Activated effector memory CD4-positive, alpha-beta T cell treated with anti-CD3 and anti-CD28 coated beads, Interleukin-2, amount 50 U/mL, for 16 hours (primary cell): ENCODE results near the gene GHRH.

Experiments
- DNase-seq: peaks from one replicate; pipeline ENCODE4 v3.0.0-alpha.2; 2020

GHRH gene, protein sequence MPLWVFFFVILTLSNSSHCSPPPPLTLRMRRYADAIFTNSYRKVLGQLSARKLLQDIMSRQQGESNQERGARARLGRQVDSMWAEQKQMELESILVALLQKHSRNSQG

DNA sequence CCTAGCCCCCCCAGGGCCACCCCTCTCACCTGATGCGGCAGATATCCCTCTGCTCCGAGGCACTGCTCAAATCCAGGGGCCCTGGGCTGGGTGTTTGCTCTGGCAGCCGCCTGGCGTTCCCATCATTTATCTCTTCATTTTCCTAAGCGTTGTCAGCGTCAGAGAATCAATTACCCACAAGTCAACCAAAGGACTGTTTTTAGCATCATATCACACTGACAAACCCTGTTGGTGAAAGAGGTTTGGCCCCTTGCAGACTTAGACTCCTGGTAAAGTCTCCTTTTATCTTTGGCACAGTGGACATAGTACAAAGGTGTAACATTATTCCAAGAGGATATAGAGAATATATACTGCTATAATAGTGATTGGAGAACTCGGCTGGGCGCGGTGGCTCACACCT is at the start of gene GHRH:
TSS of gene GHRH (minus strand) at position 101 of the 400 bp plus-strand sequence. CDS start 4,925 bp downstream, outside the sequence.
- no peak for DNase-seq

DNA sequence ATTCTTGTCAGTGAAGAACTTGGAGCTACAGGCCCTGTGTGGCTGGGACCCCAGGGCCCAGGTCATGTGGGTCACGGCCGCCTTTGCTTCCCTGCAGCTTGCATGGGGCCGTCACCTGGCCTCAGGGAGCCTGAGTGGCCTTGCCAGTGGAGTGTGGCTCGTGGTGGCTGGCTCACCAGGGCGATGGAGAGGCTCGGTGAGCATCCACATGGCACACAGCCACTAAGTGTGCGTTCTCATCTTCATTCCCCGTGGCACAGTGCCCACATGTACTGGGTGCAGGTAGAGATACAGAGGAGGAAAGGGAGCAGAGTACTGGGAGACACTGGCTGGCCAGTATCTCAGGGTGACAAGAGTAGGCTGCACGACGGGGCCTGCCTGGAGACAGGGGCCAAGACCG is 49.3 kb upstream of the GHRH start:
- DNase-seq: peak; percentile 52

DNA sequence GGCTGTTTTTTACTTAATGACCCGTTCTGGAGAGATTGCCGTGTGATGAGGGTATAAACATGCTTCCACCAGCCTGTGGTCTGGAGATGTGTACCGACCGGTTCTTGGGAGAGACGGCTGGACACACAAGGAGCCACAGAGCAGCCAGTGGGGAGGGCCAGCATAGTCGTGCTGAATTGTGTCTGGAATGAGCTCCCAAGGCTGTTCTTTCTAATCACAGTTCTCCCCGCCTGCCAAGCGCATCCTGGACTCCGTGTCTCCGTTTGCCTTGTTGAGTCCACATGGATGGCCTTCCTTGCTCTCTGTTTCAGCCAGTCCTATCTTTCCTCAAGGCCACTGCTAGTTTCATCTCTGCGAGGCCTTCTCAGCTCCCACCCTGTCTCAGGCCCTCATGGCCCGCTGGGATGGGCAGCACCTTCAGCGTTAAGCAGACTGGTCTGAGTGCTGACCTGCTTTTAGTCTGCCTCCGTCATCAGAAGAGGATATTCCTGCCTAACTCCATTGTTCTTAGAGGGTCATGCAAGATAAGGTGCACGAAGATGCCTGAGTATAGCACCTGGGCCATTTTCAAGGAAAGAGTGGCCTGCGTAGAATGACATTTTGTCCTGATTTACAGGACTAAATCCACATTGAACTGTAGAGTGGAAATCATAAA is 48.4 kb upstream of the GHRH start:
- DNase-seq: peak; percentile 45

DNA sequence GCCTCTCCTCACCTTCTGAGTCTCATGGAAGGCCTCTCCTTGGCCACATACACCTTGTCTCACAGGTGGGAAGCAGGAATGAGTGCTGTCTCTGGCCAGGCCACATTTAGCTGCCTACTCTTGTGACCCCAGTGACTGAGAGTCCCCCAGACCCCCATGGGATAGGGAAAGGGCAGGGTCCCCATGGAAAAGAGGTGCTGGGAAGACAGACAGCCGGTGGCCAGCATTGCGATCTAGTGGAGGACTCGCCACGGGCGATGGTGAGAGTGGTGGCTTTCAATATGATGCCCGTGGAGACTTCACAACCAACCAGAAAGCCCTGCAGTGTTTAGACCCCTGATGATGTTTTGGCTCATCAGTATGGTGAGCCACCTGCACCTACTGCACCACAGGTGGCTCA is 47.7 kb upstream of the GHRH start:
- no peak for DNase-seq

DNA sequence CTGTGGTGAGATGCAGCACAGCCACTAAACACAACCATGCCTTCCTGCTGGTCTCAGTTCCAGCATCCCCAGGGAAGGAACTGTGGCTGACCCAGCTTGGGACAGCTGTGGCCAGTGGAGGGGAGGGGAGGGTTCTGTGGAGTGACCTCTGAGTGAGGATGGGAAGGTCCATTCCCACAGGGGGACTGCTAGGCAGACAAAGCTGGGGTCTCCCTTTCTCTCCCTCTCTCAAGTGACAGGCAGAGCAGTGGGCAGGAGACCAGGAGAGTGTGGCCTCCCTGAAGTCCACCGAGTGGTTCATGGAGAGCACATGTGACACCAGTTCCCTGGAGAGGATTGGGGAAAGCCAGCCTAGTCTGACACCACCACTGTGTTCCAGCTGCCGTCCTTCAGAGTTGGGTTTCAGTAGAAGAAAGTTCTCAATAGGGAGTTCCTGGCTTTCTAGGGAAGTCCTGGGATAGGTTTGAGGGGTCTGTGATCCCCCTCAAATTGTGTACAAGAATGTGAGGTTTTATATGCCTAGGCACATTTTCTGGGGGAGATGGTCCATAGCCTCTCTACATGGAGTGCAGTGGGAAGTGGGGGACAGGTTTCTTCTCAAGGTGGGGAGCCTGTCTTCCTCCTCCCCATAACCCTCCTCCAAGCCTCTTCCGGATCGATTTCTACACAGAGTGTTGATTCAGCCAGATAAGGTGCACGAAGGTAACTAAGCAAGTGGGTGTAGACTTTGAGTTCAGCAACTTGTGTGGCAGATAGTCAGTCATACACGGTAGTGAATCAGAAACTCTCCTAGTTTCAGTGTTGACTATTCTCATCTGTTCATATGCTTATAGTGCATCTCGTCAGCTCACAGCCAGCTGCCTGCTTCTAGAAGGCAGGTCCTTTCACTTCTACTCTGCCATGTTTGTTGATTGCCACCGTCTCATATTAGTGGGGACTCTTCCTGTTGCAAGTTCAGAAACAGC is 46.8 kb upstream of the GHRH start:
- peak; percentile 62 for DNase-seq

DNA sequence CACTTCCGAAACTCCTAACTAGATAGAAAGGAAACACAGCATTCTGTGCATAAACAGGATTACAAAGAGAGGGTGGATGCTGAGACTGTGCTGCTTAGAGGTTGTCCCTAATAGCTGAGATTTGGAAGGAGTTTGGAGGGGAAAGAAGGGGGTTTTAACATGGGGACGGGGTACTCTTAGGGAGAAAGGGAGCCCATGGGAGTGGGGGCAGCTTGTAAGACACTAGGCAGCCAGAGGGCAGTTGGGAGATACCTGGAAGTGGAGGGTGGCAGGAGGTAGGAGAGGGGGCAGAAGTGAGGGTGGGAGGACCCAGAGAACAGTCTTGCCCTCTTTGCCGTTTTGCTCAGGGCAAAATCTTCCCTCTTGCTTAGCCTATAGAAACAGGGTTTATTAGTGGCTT is 44.2 kb upstream of the GHRH start:
- DNase-seq: no peak

DNA sequence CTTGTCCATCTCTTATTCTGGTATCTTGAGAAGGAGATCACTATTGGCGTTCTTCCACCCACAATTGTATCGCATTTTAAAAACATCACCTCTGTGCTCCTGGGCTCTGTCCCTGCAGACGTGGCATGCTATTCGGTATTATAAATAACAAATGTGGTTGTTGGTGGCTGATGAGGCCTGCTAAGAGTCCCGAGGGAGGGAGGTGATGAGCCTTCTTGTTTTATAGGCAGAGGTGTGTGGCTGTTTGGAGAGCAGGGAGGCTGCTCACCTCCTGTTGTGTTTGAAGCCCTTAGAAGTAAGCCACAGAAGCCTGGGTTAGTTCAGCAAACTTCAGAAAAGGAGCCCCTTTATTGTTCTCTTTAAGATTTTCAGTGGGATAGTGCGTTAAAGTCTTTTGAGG is 43.5 kb upstream of the GHRH start:
- DNase-seq: no peak

DNA sequence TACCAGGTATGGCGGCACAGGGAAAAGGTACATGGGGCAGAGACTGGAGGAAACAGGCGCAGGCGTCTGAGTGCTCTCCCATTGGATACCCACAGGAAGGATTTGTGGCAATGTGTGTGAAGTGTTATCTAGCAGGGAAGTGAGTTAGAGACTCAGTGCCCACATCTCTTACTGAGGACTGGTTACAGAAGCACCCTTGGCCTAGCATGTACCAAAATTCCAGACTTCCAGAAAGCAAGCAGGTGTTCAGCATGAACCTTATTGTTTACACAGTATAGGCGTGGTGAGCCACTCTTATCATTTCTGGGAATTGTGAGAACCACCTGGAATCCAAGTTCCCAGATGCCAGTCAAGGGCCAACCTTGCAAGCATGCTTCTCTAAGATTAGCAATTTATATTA is 42.0 kb upstream of the GHRH start:
- DNase-seq: no peak

DNA sequence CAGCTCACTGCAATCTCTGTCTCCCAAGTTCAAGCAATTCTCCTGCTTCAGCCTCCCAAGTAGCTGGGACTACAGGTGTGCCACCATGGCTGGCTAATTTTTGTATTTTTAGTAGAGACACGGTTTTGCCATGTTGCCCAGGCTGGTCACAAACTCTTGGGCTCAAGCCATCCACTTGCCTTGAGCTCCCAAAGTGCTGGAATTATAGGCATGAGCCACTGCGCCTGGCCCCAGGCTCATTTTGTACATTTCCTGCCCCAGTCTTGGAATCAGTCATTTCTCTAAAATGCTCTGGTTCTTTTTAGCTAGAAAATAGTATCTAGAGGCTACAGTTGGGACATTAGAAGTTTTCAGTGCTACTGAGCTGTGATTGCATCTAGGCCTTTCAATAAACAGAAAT is 41.4 kb upstream of the GHRH start:
- DNase-seq: peak; percentile 6

DNA sequence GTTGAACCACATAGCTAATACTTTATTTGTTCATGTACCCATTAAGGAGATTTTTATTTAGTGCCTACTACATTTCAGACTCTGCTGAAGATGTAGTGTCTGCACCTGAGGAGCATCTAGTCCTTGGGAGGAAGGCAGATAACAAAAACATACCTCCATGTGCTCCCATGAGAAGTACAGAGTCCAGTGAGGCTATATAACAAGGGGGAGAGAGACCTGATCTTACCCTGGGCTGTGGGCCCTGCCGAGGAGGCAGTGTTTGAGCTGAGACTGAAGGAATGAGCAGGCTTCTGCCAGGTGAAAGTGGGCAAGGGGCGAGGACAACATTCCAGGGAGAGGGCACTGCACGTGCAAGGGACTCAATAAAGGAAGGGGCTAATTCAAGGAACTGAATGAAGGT is 39.9 kb upstream of the GHRH start:
- DNase-seq: peak; percentile 21

DNA sequence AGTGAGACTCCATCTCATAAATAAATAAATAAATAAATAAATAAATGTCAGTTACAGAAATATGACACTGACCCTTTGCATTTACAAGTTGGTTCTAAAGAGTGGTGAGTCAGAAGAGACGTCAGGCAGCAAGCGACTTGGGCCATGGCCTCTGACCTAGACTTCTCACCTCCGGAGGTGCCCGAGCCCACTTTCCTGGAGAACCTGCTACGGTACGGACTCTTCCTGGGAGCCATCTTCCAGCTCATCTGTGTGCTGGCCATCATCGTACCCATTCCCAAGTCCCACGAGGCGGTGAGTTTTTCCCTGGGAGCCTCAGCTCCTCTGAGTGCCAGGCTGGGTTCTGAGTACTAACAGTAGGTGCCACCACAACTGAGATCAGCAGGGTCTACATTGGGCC is 39.5 kb upstream of the GHRH start:
- DNase-seq: peak; percentile 37

DNA sequence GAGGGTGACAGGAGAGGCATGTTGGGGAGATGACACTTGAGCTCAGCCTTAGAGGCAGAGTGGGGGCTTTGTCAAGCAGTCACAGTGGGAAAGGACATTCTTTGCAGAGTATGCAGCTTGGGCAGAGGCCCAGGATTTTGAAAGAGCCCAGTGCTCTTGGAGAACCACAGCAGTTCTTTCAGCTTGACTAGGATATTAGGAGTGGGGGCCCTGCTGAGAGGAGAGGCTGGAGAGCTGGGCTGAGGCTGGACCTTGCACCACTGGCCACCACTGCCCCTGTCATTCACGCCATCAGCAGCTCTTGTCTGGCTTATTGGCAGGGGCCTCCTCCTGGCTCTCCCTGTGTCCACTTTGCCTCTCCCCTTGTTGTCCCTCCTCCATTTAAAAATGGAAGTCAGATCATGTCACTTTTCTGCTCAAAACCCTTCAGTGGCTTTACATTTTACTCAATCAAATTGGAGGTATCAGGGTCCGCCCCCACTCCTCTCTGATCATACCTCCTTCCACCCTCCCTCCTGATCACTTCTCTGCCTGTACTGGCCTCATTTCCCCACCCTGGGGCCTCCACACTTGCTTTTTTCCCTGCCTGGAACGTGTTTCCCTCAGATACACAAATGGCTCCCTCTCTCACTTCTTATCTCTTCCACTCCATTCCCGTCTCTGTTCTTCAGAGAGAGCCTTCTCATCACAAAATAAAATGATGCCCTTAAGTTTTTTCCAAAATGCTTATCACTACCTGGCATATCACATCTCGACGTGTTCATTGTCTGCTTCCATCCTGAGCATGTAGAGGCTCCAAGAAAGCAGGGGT is 38.3 kb upstream of the GHRH start:
- peak; percentile 24 for DNase-seq

DNA sequence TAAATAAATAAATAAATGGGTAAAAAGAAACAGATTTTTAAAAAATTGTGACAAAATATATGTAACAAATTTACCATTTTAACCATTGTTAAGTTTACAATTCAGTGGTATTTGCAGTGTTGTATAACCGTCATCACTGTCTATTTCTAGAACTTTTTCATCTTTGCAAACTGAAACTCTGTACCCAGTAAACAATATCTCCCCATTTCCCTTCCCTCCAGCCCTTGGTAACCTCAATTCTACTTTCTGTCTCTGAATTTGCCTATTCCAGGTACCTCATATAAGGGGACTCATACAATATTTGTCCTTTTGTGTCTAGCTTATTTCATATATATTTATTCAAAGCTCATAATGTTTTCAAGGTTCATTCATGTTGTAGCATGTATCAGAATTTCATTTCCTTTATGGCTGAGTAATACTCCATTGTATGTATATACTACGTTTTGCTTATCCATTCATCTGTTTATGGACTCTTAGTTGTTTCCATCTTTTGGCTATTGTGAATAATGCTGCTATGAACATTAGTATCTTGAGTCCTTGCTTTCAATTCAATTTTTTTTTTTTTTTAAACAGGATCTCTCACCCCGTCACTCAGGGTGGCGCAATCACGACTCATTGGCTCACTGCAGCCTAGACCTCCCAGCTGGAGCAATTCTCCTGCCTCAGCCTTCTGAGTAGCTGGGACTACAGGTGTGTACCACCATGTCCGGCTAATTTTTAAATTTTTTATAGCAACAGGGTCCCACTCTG is 36.8 kb upstream of the GHRH start:
- DNase-seq: peak; percentile 19

DNA sequence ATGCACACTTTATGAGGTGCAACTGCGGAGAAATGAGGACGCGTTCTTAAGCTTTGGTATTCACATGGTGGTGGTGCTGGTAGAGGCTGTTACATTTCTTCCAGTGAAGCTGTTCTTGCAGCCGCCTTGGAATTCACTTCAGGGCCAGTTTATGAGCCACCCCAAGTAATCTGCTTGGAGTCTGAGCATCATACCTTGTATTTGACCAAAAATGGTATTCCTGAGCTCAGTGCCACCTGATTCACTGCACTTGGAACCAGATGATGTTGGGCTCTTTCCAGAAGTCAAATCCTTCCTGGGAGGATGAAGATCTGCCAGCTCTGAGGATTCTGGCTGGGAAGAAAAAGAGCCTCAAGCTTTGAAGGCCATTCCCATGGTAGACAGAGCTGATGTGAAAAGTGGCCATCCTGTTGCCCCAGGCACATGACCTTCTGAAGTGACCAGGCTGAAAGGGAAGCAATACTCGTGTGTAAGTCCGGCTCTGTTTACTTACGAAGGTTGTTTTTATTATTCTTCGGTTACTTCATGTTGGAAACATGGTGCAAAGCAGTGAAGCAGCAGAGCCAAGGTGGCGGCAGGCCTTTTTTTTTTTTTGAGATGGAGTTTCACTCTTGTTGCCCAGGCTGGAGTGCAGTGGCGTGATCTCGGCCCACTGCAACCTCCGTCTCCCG is 35.6 kb upstream of the GHRH start:
- DNase-seq: no peak

DNA sequence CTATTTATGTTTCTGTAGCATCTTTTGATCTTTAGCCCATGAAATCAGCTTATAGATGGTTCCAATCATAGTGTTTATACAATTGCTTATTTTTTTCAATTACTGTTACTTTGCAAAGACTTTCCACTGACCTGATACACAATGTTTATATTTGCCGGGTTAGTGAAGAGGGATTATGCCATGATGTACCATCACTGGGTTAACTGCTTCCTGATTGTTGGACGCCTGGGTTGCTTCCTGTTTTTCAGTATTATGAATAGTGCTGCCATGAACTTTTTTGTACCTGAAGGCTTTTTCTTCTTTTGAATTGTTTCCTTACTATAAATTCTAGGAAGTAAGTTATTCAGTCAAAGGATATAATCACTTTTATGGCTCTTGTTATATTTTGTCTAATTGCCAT is 34.8 kb upstream of the GHRH start:
- DNase-seq: no peak

DNA sequence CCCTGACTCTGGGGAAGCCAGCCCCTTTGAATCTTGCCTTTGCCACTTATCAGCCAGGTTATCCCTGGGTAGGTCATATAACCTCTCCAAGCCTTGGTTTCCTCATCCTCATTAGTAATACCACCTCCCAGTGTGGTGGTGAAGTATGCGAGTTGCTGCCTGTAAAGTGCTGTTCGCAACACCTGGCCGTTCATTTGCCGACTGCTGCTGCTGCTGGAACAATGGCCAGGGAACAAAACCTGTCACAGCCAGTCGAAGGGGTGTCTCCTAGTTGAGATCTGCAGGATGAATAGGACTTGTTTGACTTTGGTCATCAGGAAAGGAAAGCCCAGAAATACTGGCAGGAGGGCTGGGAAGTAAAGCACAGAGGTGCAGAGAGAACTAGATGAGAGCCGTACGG is 34.0 kb upstream of the GHRH start:
- no peak for DNase-seq

DNA sequence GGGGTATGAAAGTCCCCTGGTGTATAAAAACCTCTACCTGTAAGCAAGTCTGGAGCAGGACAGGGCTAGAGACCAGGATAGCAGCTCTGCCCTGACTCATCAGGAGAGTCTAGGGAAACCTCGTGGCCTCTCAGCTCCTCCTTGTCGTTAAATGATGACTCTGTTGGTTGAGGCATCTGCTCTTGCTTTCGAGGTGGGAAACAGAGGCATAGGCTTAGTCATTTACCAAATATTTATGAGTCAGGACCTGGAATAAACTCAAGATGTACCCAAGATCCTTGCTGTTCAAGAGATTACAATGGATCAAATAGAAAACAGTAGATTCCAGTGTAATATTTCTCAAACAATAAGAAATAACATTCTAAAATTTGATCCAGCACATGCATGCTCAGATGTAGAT is 33.4 kb upstream of the GHRH start:
- no peak for DNase-seq

DNA sequence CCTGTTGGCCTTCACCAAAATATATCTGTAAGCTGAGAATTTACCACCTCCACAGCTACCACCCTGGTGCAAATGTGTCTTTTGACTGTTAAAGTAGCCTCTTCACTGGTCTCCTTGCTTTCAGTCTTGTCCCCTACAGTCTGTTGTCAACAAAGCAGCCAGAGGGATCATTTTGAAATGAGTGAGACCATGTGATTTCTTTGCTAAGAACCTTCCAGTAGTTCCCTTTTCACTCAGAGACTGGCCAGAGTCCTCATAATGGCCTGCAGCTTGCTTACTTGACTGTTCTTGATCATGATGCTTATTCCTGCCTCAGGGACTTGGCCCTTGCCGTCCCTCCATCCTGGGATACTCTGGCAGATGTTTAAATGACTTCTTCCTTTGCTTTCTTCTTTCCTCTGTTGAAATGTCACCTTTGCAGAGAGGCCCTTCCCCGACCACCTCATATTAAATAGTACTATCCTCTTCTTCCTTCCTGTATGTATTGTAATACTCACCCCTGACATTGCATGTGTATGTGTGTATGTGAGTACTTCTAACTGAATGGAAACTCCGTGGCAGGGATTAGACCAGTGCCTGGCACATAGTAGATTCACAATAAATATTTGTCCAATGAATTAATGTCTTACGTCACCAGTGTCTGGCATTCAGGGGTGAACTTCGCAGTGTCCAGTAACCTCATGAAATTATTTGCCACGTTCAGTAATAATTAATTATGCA is 32.8 kb upstream of the GHRH start:
- DNase-seq: no peak

DNA sequence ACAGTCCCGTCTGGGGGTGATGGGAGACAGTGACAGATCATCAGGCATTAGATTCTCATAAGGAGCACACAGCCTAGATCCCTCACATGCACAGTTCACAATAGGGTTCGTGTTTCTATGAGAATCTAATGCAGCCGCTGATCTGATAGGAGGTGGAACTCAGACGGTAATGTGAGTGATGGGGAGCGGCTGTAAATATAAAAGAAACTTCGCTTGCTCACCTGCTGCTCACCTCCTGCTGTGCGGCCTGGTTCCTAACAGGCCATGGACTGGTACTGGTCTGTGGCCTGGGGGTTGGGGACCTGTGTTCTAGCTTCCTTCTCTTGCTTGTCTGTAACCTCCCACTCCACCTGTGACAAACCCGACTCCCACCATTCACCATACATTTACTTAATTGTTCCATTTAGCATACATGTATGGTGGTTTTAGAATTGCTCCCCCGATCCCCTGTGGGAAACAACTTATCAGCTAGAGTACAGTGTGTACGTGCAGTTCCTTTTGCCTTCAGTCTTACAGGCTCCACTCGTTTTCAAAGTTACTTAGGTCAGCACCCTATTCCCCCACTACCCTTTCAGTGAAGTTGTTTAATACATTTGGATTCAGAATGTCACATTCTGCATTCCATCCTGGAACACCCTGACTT is 31.8 kb upstream of the GHRH start:
- no peak for DNase-seq

DNA sequence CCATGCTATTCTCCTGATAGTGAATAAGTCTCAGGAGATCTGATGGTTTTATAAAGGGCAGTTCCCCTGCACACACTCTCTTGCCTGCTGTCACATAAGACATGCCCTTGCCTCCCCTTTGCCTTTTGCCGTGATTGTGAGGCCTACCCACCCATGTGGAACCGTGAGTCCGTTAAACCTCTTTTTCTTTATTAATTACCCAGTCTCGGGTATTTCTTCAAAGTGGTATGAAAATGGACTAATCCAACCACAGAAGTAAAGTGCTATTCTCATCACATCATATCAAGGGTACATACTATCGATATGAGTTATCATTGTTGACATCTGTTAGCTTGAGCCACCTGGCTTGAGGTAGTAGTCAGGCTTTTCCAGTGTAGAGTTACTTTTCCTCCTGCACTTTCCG is 30.1 kb upstream of the GHRH start:
- DNase-seq: no peak
